ENCODE data around the gene MYL10. TPM values are rescaled to one million over a fixed set of nuclear protein-coding genes. Genes with fewer than 3 reads are reported as not detected.
"Not testable (repeated sequence)": the region's sequence is repeated elsewhere in the genome, so short reads cannot be mapped to it uniquely, and the experiment has no call there.

Gene MYL10
- total RNA-seq, 1 experiment from 2014 or later, result not detected

DNA sequence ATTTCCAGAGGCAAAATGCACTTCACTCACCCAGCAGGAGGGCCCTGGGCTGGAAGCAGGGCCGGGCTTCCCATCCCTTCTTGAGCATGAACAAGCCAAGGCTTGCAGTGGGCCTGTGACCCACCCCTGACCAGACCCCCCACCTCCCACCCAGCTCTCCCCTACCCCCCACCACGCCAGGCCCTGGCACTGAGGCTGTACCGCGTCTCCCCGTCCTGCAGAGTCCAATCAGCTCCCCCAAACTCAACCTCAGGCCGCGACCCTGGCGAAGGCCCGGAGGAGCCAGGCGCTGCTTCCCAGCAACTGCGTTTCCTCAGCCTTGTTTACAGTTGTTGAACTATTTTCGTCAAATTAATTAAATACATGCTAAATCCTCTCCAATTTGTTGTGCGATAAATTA, 16.9 kb upstream of the MYL10 start:
- H3K4me3 ChIP-seq, result no peak overlapping the region
- POLR2A ChIA-PET (ENCODE audit: unreplicated experiment), result no interaction called here

DNA sequence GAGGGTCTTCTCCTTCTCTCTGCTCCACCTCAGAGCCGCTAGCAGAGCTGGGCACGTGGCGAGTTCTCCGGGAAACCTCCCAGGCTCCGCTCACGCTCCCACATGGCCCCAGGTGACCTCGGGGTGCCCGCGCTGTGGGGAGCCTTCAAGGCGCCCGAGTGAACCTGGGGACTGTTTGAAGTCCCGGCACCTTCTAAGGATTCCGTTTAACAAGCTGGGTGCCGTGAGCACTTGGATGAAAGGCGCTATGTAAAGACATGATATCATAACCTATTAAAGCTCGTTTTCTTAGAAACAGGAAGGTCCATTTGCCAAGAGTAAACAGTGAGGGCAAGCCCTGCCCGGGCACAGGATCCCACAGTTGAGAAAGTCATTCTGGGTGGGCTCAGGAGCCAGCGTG, 15.8 kb upstream of the MYL10 start:
- TF ChIP-seq CTCF (conservative IDR thresholded peaks at IDR 0.05) (no peak), EZH2 (IDR thresholded peaks at IDR 0.05; ENCODE audit: low read depth) (no peak)
- Histone ChIP-seq H3F3A (ENCODE audit: insufficient read depth, low read depth) (no peaks in the 10 kb centered on the region), H4K20me1 (ENCODE audit: insufficient read depth) (no peaks in the 10 kb centered on the region), H3K27me3 (ENCODE audit: insufficient read depth, low read depth) (no peaks in the 10 kb centered on the region; the same call in 1 of the 2 replicates), H3K9me2 (ENCODE audit: insufficient read depth) (no peaks in the 10 kb centered on the region), H3K36me3 (ENCODE audit: low read depth) (no peaks in the 10 kb centered on the region), H3K9me3 (ENCODE audit: insufficient read depth, low read depth) (no peaks in the 10 kb centered on the region), H3K4me3 (no peak overlapping the region), H3K27ac (no peak overlapping the region), H3K4me1 (replicated peaks; ENCODE audit: insufficient read depth) (no peaks in the 10 kb centered on the region), H2AFZ (no peak overlapping the region), H3K4me2 (no peak overlapping the region), H3K79me2 (ENCODE audit: low read depth) (no peaks in the 10 kb centered on the region)
- POLR2A ChIA-PET (ENCODE audit: unreplicated experiment), result no interaction called here
- BruUV-seq (replicated peaks), result no TSS peak
- intact Hi-C loops (cut with micrococcal nuclease; ENCODE audit: unreplicated experiment), result no loop called here
- CTCF ChIA-PET, result no interaction called here
- DNase-seq, result no peak

More for the DNA sequence above, 16.9 kb upstream of the MYL10 start:
- H3K9me3 ChIP-seq (ENCODE audit: insufficient read depth, low read depth), result no peaks in the 10 kb centered on the region
- H3F3A ChIP-seq (ENCODE audit: insufficient read depth, low read depth), result no peaks in the 10 kb centered on the region
- no TSS peak for BruUV-seq (replicated peaks)
- intact Hi-C loops (cut with micrococcal nuclease; ENCODE audit: unreplicated experiment), result no loop called here
- no peaks in the 10 kb centered on the region for H4K20me1 ChIP-seq (ENCODE audit: insufficient read depth)
- no peaks in the 10 kb centered on the region for H3K79me2 ChIP-seq (ENCODE audit: low read depth)
- no peaks in the 10 kb centered on the region; the same call in 1 of the 2 replicates for H3K27me3 ChIP-seq (ENCODE audit: insufficient read depth, low read depth)
- no peak overlapping the region for H3K27ac ChIP-seq
- CTCF ChIA-PET, result no interaction called here
- H2AFZ ChIP-seq, result no peak overlapping the region
- H3K4me1 ChIP-seq (replicated peaks; ENCODE audit: insufficient read depth), result no peaks in the 10 kb centered on the region
- no peak for TF ChIP-seq EZH2 (IDR thresholded peaks at IDR 0.05; ENCODE audit: low read depth)
- TF ChIP-seq CTCF (conservative IDR thresholded peaks at IDR 0.05), result no peak
- no peaks in the 10 kb centered on the region for H3K9me2 ChIP-seq (ENCODE audit: insufficient read depth)
- H3K4me2 ChIP-seq, result no peak overlapping the region
- DNase-seq, result no peak
- H3K36me3 ChIP-seq (ENCODE audit: low read depth), result no peaks in the 10 kb centered on the region

DNA sequence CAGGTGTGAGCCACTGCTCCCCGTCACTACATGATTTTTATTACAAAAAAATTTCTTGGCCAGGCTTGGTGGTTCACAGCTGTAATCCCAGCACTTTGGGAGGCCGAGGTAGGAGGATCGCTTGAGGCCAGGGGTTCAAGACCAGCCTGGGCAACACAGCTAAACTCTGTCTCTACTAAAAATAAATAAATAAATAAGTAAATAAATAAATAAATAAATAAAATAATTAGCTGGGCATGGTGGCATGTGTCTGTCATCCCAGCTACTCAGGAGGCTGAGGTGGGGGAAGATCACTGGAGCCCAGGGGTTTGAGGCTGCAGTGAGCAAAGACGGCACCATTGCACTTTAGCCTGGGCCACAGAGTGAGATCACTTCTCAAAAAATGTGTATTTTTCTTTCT, 10.0 kb upstream of the MYL10 start:
- H3K9me2 ChIP-seq (ENCODE audit: insufficient read depth); H3K4me2 ChIP-seq; H3K4me1 ChIP-seq (replicated peaks; ENCODE audit: insufficient read depth); H3F3A ChIP-seq (ENCODE audit: insufficient read depth, low read depth); BruUV-seq (replicated peaks); H2AFZ ChIP-seq; H3K79me2 ChIP-seq (ENCODE audit: low read depth); H3K4me3 ChIP-seq; H3K9me3 ChIP-seq (ENCODE audit: insufficient read depth, low read depth); H3K27ac ChIP-seq; intact Hi-C loops (cut with micrococcal nuclease; ENCODE audit: unreplicated experiment); DNase-seq; H3K36me3 ChIP-seq (ENCODE audit: low read depth); H3K27me3 ChIP-seq (ENCODE audit: insufficient read depth, low read depth); H4K20me1 ChIP-seq (ENCODE audit: insufficient read depth): not testable (repeated sequence)
- CTCF ChIA-PET, result interaction anchor here (0.7 kb wide), 1 partner anchor 175 kb away, joined by 3 read pairs; no protein-coding TSS in a partner anchor
- POLR2A ChIA-PET (ENCODE audit: unreplicated experiment), result interaction anchor here (0.5 to 0.7 kb wide), 2 partner anchors 218 to 601 kb away, joined by 3 to 4 read pairs; no protein-coding TSS in a partner anchor
